ENCODE data around the gene FHOD3.

The FHOD3 gene

GRCh38 chr18:36294031-36294430 is 3.5 kb upstream of the FHOD3 start:
- in situ Hi-C loops (cut with HindIII; ENCODE audit: low sequenced_read_pairs), result no loop called here
- DNase-seq (ENCODE audit: low read depth, low spot score), result no peak
- TF ChIP-seq CTCF (IDR thresholded peaks at IDR 0.05; ENCODE audit: low read depth, low read length), result no peak
- no peak overlapping the region for H3K4me3 ChIP-seq (ENCODE audit: low read depth, low read length)

GRCh38 chr18:36295214-36295613 is 2.3 kb upstream of the FHOD3 start:
- DNase-seq (ENCODE audit: low read depth, low spot score), result no peak
- H3K4me3 ChIP-seq (ENCODE audit: low read depth, low read length), result no peak overlapping the region
- in situ Hi-C loops (cut with HindIII; ENCODE audit: low sequenced_read_pairs), result no loop called here
- no peak for TF ChIP-seq CTCF (IDR thresholded peaks at IDR 0.05; ENCODE audit: low read depth, low read length)

GRCh38 chr18:36295880-36296301 is 1.6 kb upstream of the FHOD3 start:
- no peak for TF ChIP-seq CTCF (IDR thresholded peaks at IDR 0.05; ENCODE audit: low read depth, low read length)
- no peak overlapping the region for H3K4me3 ChIP-seq (ENCODE audit: low read depth, low read length)
- DNase-seq (ENCODE audit: low read depth, low spot score), result no peak
- in situ Hi-C loops (cut with HindIII; ENCODE audit: low sequenced_read_pairs), result no loop called here

- H3K4me3 ChIP-seq (ENCODE audit: low read depth, low read length), result peak overlapping the region; percentile 54
- DNase-seq (ENCODE audit: low read depth, low spot score), result peak; percentile 83
These were observed 680 bp upstream of the FHOD3 start for GRCh38 chr18:36296650-36297416.

GRCh38 chr18:36298126-36298741 is 721 bp downstream of the FHOD3 start:
- DNase-seq (ENCODE audit: low read depth, low spot score), result no peak
- peak overlapping the region; percentile 54 for H3K4me3 ChIP-seq (ENCODE audit: low read depth, low read length)
- in situ Hi-C loops (cut with HindIII; ENCODE audit: low sequenced_read_pairs), result no loop called here
- TF ChIP-seq CTCF (IDR thresholded peaks at IDR 0.05; ENCODE audit: low read depth, low read length), result no peak

More at GRCh38 chr18:36296650-36297416, 680 bp upstream of the FHOD3 start:
- TF ChIP-seq CTCF (IDR thresholded peaks at IDR 0.05; ENCODE audit: low read depth, low read length), result peak; percentile 65
- in situ Hi-C loops (cut with HindIII; ENCODE audit: low sequenced_read_pairs), result no loop called here

GRCh38 chr18:36299015-36299414 is 1.5 kb downstream of the FHOD3 start:
- in situ Hi-C loops (cut with HindIII; ENCODE audit: low sequenced_read_pairs), result no loop called here
- TF ChIP-seq CTCF (IDR thresholded peaks at IDR 0.05; ENCODE audit: low read depth, low read length), result no peak
- peak overlapping the region; percentile 54 for H3K4me3 ChIP-seq (ENCODE audit: low read depth, low read length)
- DNase-seq (ENCODE audit: low read depth, low spot score), result no peak

Data from astrocyte of the spinal cord (primary cell).